GM21515 (cell line): Measurements from ENCODE around the gene PAPPA.

ENCODE experiments used
- ATAC-seq: cut with Tn5 transposase; IDR thresholded peaks from one replicate; pipeline ENCODE4 v1.9.1; 2021; ENCODE audit not compliant: unreplicated experiment

The PAPPA gene

GRCh38 chr9:116270546-116270945 is 117.0 kb downstream of the PAPPA start:
- no peak for ATAC-seq

- no peak for ATAC-seq
Observed at GRCh38 chr9:116271340-116271739, 117.7 kb downstream of the PAPPA start.

GRCh38 chr9:116271991-116272390 is 118.4 kb downstream of the PAPPA start:
- ATAC-seq, result no peak

- ATAC-seq, result no peak
Observed at GRCh38 chr9:116274293-116274692, 120.7 kb downstream of the PAPPA start.

GRCh38 chr9:116275418-116276195 is 122.0 kb downstream of the PAPPA start:
- no peak for ATAC-seq

- ATAC-seq, result no peak
Observed at GRCh38 chr9:116276196-116276493, 122.6 kb downstream of the PAPPA start.

GRCh38 chr9:116276651-116277121 is 123.1 kb downstream of the PAPPA start:
- ATAC-seq, result no peak

- ATAC-seq, result no peak
Observed at GRCh38 chr9:116278326-116278725, 124.7 kb downstream of the PAPPA start.

- ATAC-seq, result no peak
Observed at GRCh38 chr9:116279230-116279629, 125.6 kb downstream of the PAPPA start.

- no peak for ATAC-seq
Observed at GRCh38 chr9:116280529-116280928, 126.9 kb downstream of the PAPPA start.

- no peak for ATAC-seq
Observed at GRCh38 chr9:116282597-116282996, 129.0 kb downstream of the PAPPA start.

- ATAC-seq, result no peak
Observed at GRCh38 chr9:116284518-116284917, 130.9 kb downstream of the PAPPA start.

- no peak for ATAC-seq
Observed at GRCh38 chr9:116285320-116285719, 131.7 kb downstream of the PAPPA start.

GRCh38 chr9:116286297-116286696 is 132.7 kb downstream of the PAPPA start:
- ATAC-seq, result no peak

GRCh38 chr9:116287721-116288120 is 134.1 kb downstream of the PAPPA start:
- ATAC-seq, result no peak

GRCh38 chr9:116288658-116289057 is 135.1 kb downstream of the PAPPA start:
- ATAC-seq, result no peak

GRCh38 chr9:116297346-116297745 is 143.8 kb downstream of the PAPPA start:
- no peak for ATAC-seq

GRCh38 chr9:116298249-116298648 is 144.7 kb downstream of the PAPPA start:
- ATAC-seq, result no peak

GRCh38 chr9:116298878-116299391 is 145.3 kb downstream of the PAPPA start:
- ATAC-seq, result no peak

GRCh38 chr9:116300360-116300870 is 146.8 kb downstream of the PAPPA start:
- ATAC-seq, result no peak

GRCh38 chr9:116303270-116303669 is 149.7 kb downstream of the PAPPA start:
- no peak for ATAC-seq

- ATAC-seq, result no peak
Observed at GRCh38 chr9:116303886-116304538, 150.4 kb downstream of the PAPPA start.
